VCaP (cell line): ENCODE data around the gene SV2C.

ENCODE experiments used
- H3K27ac ChIP-seq: fragments of 450-650 bp; 2 replicates; pipeline ENCODE4 v1.5.1; 2017
- TF ChIP-seq, protein P1 (sequence below): fragments of 450-650 bp; conservative IDR thresholded peaks from 2 replicates; pipeline ENCODE4 v1.5.1; 2017; ENCODE audit warnings: mild to moderate bottlenecking, moderate library complexity

SV2C gene

DNA sequence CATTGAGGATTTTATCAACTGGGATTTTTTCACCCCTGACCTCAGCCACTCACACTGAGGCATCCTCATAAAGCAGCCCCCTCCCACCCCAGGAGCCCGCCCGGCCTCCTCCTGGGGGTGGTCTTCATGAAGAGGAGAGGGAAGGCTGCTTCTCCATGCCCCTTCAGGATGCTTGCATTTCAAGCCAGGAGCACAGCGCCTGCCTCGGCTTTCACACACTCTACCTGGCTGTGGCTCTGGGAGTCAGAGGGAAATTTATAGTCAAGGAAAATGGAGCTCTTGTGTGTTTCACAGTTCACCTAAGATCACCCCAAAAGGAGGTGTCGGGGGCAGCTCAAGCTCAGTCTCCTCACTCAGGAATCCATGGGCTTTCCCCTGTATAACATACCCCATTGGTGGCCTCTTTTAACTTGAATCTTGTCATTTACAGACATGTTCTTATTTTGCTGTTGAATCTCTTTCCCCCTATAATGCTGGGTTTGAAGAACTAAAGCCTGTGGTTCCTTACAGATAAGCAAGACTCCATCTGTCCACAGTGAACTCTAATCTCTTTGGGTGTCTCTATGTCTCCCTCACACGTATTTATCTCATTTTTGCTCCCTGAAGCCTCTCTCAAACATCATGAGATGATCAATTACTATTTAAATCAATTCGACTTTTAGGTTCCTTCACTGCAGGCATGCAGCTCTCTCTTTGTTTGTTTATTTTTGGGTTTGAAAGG is 297.3 kb downstream of the SV2C start:
- TF ChIP-seq, protein P1, sequence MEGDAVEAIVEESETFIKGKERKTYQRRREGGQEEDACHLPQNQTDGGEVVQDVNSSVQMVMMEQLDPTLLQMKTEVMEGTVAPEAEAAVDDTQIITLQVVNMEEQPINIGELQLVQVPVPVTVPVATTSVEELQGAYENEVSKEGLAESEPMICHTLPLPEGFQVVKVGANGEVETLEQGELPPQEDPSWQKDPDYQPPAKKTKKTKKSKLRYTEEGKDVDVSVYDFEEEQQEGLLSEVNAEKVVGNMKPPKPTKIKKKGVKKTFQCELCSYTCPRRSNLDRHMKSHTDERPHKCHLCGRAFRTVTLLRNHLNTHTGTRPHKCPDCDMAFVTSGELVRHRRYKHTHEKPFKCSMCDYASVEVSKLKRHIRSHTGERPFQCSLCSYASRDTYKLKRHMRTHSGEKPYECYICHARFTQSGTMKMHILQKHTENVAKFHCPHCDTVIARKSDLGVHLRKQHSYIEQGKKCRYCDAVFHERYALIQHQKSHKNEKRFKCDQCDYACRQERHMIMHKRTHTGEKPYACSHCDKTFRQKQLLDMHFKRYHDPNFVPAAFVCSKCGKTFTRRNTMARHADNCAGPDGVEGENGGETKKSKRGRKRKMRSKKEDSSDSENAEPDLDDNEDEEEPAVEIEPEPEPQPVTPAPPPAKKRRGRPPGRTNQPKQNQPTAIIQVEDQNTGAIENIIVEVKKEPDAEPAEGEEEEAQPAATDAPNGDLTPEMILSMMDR = no peak
- H3K27ac ChIP-seq = peak overlapping the region; percentile 88

DNA sequence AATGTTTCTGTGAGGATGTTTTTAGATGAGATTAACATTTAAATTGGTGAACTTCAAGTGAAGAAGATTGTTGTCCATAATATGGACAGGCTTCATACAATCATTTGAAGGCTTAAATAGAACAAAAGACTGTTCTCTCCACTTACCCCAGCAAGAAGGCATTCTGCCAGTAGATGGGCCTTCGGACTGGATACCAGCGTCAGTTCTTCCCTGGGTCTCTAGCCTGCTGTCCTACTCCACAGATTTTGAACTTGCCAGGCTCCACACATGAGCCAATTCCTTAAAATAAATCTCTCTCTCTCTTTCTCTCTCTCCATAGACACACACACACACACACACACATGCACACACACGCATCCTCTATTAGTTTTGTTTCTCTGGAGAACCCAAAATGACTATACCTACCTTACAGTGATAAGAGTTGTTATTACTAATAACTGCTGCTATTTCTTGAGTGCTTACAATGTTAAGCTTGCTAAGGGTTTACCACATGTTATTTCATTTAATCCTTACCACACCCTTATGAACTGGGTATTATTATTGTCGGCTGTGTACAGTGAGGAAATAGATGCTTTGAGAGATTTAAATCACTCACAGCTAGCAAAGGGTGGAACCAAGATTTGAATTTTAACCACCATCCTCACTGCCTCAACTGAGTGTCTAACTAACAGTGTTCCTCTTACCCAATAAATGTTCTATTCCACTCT is 300.1 kb downstream of the SV2C start:
- peak overlapping the region; percentile 87; the same call in 1 of the 2 replicates for H3K27ac ChIP-seq
- TF ChIP-seq, protein P1 = no peak

DNA sequence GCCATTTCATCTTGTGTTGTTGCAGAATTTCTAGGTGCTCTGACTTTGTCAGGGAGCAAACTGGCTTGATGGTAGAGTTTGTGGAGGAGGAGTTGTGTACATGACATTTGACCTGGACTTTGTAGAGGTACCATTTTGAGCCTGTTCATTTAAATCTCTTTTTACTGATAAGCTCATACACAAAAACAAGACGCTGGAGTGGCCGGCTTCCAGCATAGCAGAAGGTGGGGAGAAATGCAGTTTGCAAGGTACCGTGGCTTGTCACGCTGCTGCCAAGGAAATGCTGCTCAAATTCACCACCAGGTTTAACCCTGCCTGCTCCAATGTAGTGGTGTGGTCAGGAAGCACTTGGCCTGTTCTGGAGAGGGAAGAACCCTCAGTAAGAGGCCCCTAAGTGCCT is 301.0 kb downstream of the SV2C start:
- peak overlapping the region; percentile 87; the same call in 1 of the 2 replicates for H3K27ac ChIP-seq
- TF ChIP-seq, protein P1 = no peak

DNA sequence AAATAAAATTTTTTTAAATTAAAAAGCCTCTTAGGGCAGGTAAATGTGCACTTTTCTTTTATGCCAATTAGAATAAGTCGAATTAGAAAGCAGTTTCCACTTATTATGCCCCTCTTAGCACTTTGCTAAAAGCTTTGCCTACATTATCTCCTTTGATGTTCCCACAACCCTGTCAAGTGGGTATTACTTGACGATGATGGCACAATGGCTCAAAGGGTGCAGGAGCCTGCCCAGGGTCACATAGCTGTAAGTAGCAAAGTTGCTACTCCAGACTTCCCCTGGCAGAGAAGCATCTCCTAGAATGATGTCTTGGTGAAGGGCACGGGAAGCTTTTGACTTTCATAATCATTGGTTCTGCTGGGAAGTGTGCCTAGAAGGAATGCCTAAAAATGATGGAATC is 301.5 kb downstream of the SV2C start:
- H3K27ac ChIP-seq = peak overlapping the region; percentile 87
- TF ChIP-seq, protein P1 = no peak

DNA sequence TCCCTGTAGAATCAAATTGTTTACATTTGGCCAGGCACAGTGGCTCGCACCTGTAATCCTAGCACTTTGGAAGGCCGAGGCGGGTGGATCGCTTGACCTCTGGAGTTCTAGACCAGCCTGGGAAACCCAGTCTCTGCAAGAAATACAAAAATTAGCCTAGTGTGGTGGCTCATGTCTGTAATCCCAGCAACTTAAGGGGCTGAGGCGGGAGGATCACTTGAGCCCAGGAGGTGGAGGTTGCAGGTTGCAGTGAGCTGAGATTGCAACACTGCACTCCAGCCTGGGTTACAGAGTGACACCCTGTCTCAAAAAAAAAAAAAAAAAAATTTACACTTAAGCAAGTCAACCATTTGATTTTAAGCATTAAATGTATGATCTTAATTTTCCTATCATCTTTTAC is 302.4 kb downstream of the SV2C start:
- peak overlapping the region; percentile 87 for H3K27ac ChIP-seq
- TF ChIP-seq, protein P1 = no peak

DNA sequence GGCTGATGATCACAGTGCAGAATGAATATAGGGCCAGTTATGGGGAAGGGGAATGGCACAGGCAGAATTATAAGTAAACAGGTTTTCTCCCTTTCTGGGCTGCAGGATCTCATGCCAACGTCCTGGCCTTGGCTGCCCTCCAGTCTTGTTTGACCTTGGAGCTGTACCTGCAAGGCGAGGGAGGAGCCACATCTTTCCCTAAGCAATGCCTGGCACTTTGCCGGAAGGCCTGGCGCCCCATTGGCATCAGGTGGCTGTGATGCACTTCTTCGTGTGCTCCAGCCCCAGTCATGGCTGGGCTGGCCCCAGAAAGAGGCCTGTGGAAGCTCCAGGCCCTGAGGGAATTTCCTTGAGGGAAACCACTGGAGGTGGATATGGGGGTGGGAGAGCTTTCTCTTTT is 303.2 kb downstream of the SV2C start:
- TF ChIP-seq, protein P1 = no peak
- peak overlapping the region; percentile 87 for H3K27ac ChIP-seq

DNA sequence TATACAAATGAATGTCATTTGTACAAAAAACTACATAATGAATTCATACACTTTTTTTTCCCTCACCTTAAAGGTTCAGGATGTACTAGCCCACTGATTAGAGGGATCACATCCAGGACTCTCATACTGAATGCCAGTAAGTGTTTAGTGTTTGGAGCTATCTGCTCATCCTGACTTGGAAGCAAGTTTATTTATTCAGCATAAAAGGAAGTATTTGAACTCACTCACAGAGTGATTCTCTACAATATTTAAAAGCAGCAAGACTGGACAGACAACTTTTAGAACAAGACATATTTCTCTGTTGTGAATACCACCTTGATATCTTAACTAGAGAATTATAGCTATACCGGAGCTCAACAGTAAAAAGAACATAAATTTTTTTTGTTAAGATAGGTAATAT is 305.1 kb downstream of the SV2C start:
- H3K27ac ChIP-seq = peak overlapping the region; percentile 87
- TF ChIP-seq, protein P1 = no peak
